GM21423 (cell line): Measurements from ENCODE around the gene HLA-A.
"Not testable (repeated sequence)": the region's sequence is repeated elsewhere in the genome, so short reads cannot be mapped to it uniquely, and the experiment has no call there.

Source experiments
- ATAC-seq: cut with Tn5 transposase; IDR thresholded peaks from one replicate; pipeline ENCODE4 v1.9.1; 2021; ENCODE audit warnings: mild to moderate bottlenecking, moderate library complexity; ENCODE audit not compliant: unreplicated experiment

The HLA-A gene

GRCh38 chr6:29958921-29959320, 16.6 kb downstream of the HLA-A start:
- no peak for ATAC-seq

- no peak for ATAC-seq
Observed at GRCh38 chr6:29959467-29959866, 17.1 kb downstream of the HLA-A start.

- no peak for ATAC-seq
Observed at GRCh38 chr6:29961966-29962365, 19.6 kb downstream of the HLA-A start.

GRCh38 chr6:29963697-29964096, 21.4 kb downstream of the HLA-A start:
- not testable (repeated sequence) for ATAC-seq

- ATAC-seq = no peak
Observed at GRCh38 chr6:29964518-29964886, 22.2 kb downstream of the HLA-A start.

- peak; percentile 93 for ATAC-seq
Observed at GRCh38 chr6:29964887-29965562, 22.7 kb downstream of the HLA-A start.

- ATAC-seq = no peak
Observed at GRCh38 chr6:29965563-29965872, 23.2 kb downstream of the HLA-A start.

- ATAC-seq = no peak
Observed at GRCh38 chr6:29965873-29966601, 23.7 kb downstream of the HLA-A start.

- no peak for ATAC-seq
Observed at GRCh38 chr6:29967379-29968010, 25.2 kb downstream of the HLA-A start.

- ATAC-seq = no peak
Observed at GRCh38 chr6:29968130-29968529, 25.8 kb downstream of the HLA-A start.

- ATAC-seq = no peak
Observed at GRCh38 chr6:29968905-29969304, 26.6 kb downstream of the HLA-A start.

- ATAC-seq = no peak
Observed at GRCh38 chr6:29970711-29971110, 28.4 kb downstream of the HLA-A start.

- ATAC-seq = no peak
Observed at GRCh38 chr6:29974901-29975560, 32.7 kb downstream of the HLA-A start.

- no peak for ATAC-seq
Observed at GRCh38 chr6:29975561-29975907, 33.2 kb downstream of the HLA-A start.

GRCh38 chr6:29976253-29976587, 33.9 kb downstream of the HLA-A start:
- ATAC-seq = no peak

- ATAC-seq = peak; percentile 66
Observed at GRCh38 chr6:29976588-29977424, 34.5 kb downstream of the HLA-A start.

GRCh38 chr6:29977425-29977727, 35.0 kb downstream of the HLA-A start:
- no peak for ATAC-seq

- not testable (repeated sequence) for ATAC-seq
Observed at GRCh38 chr6:29980013-29980412, 37.7 kb downstream of the HLA-A start.

- ATAC-seq = no peak
Observed at GRCh38 chr6:29980511-29980910, 38.2 kb downstream of the HLA-A start.

GRCh38 chr6:29981211-29981812, 39.0 kb downstream of the HLA-A start:
- ATAC-seq = no peak

GRCh38 chr6:29982097-29982496, 39.8 kb downstream of the HLA-A start:
- ATAC-seq = no peak
